Sigmoid colon (tissue), 7 donors: ENCODE results near the gene TBC1D19. TPM values are rescaled to one million over a fixed set of nuclear protein-coding genes. Genes with fewer than 3 reads are reported as not detected.

Experiments used
- DNase-seq: peaks from one replicate; pipeline ENCODE4 v3.0.0-alpha.2; 2019
- H3K27ac ChIP-seq, 4 donors: fragments of 200-600 bp; sonication (generic); one replicate each; pipeline ENCODE4 v1.5.1; 2016 to 2019; ENCODE audit warnings: mild to moderate bottlenecking in 1 of 4
- H3K27me3 ChIP-seq, 3 donors: fragments of 200-600 bp; sonication (generic); one replicate each; pipeline ENCODE4 v1.5.1; 2019; ENCODE audit warnings: mild to moderate bottlenecking in 1 of 3
- H3K36me3 ChIP-seq, 4 donors: fragments of 200-600 bp; sonication (generic); one replicate each; pipeline ENCODE4 v1.5.1; 2016 to 2019
- H3K4me1 ChIP-seq, 4 donors: fragments of 200-600 bp; sonication (generic); one replicate each; pipeline ENCODE4 v1.5.1; 2017 to 2019
- H3K4me3 ChIP-seq, 4 donors: fragments of 200-600 bp; sonication (generic); one replicate each; pipeline ENCODE4 v1.5.1; 2017 to 2019; ENCODE audit warnings: mild to moderate bottlenecking in 2 of 4, moderate library complexity in 1 of 4
- H3K9me3 ChIP-seq, 4 donors: fragments of 200-600 bp in 3 of 4; sonication (generic) in 3 of 4; one replicate each; pipeline versions ENCODE4 v1.5.1 to v1.6.1; 2013 to 2019
- EP300 ChIP-seq, 4 donors: sonication (generic); formaldehyde crosslinking; IDR thresholded peaks; one replicate each; pipeline ENCODE4 v1.6.1; 2017; ENCODE audit warnings: antibody characterized with exemption in 4 of 4
- POLR2A ChIP-seq, 2 donors: fragments of 450-650 bp; IDR thresholded peaks; one replicate each; pipeline ENCODE4 v1.6.1; 2016; ENCODE audit warnings: antibody characterized with exemption in 2 of 2, mild to moderate bottlenecking in 2 of 2, moderate library complexity in 2 of 2
- POLR2AphosphoS5 ChIP-seq, 4 donors: sonication (generic); formaldehyde crosslinking; IDR thresholded peaks; one replicate each; pipeline ENCODE4 v1.6.1; 2017; ENCODE audit warnings: antibody characterized with exemption in 4 of 4
- WGBS, 2 donors: extraction: QIAGEN DNeasy Blood & Tissue Kit; methylation state at CpG; one replicate each; pipeline ENCODE4 v1.1.7; 2013; 5-methylcytosine and 5-hydroxymethylcytosine counted together
- intact Hi-C: fragments of 100-400 bp; cut with DNase I; formaldehyde crosslinking; loops from one replicate; pipeline ENCODE4 v1.15.1; 2023
- polyA plus RNA-seq, 3 donors: library from polyadenylated mRNA; stranded (reverse); fragments of 200-250 nt; gene quantifications; one replicate each; pipeline ENCODE4 v1.2.3, GENCODE V29; 2013
- total RNA-seq, 4 donors: library from RNA; depleted of rRNA; stranded (reverse); fragments of >200 nt; gene quantifications; one replicate each; pipeline ENCODE4 v1.1.0, GENCODE V29; 2016
- TF ChIP-seq, protein P1 (sequence below), 4 experiments: fragments of 450-650 bp in 3 of 4; fragments of 200-600 bp in 1 of 4; IDR thresholded peaks; one replicate each; pipeline ENCODE4 v1.5.1; 2016 to 2019; ENCODE audit warnings: antibody characterized with exemption in 4 of 4, mild to moderate bottlenecking in 3 of 4, moderate library complexity in 2 of 4
- donor health status: healthy with polysubstance abuse.
- donor health status: Bipolar disorder and iron deficiency.
- donor health status: healthy.

The TBC1D19 gene
- total and polyA plus RNA-seq, 7 donors, result 1.4 to 31.8 (median 21.6) TPM

DNA sequence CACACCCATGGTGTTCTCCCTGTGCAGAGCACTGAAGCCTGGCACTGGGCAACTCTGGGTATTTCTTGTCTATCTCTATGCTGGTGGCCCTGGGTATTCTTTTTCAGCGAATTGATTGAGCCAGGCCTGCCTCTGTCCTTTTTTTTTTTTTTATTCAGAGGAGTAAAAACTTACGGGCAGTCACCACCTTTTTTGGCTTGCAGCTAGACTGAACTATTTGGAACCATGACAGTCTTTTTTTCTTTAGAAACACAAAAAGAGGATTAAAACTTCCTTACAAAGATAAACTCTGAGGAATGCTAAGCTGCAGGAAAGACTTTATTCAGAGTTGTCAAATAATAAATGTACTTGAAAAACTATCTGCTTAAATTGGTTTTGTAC, 157.6 kb downstream of the TBC1D19 start:
- Histone ChIP-seq H3K9me3 (peaks cover 0 to 7% (median 0%) of the 10 kb centered on the region in 4 donors), H3K27me3 (no peaks in the 10 kb centered on the region), H3K4me3 (no peak overlapping the region), H3K36me3 (peaks cover 0 to 15% (median 0%) of the 10 kb centered on the region in 4 donors), H3K4me1 (peaks cover 0 to 8% (median 4%) of the 10 kb centered on the region in 4 donors), H3K27ac (peak overlapping the region in 1 of 4 donors; percentile 27)
- no peak for DNase-seq
- TF ChIP-seq, protein P1, sequence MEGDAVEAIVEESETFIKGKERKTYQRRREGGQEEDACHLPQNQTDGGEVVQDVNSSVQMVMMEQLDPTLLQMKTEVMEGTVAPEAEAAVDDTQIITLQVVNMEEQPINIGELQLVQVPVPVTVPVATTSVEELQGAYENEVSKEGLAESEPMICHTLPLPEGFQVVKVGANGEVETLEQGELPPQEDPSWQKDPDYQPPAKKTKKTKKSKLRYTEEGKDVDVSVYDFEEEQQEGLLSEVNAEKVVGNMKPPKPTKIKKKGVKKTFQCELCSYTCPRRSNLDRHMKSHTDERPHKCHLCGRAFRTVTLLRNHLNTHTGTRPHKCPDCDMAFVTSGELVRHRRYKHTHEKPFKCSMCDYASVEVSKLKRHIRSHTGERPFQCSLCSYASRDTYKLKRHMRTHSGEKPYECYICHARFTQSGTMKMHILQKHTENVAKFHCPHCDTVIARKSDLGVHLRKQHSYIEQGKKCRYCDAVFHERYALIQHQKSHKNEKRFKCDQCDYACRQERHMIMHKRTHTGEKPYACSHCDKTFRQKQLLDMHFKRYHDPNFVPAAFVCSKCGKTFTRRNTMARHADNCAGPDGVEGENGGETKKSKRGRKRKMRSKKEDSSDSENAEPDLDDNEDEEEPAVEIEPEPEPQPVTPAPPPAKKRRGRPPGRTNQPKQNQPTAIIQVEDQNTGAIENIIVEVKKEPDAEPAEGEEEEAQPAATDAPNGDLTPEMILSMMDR (IDR thresholded peaks at IDR 0.05), result no peak
- TF ChIP-seq POLR2A (IDR thresholded peaks at IDR 0.05) (no peak), POLR2AphosphoS5 (IDR thresholded peaks at IDR 0.05) (no peak), EP300 (IDR thresholded peaks at IDR 0.05) (no peak)
- intact Hi-C loops, result loop anchor here (10.0 kb wide), 1 partner anchor 263 kb away; no protein-coding TSS in a partner anchor
- 64 to 76% methylated on average over 2 of the region's 2 CpGs for WGBS, 2 donors

DNA sequence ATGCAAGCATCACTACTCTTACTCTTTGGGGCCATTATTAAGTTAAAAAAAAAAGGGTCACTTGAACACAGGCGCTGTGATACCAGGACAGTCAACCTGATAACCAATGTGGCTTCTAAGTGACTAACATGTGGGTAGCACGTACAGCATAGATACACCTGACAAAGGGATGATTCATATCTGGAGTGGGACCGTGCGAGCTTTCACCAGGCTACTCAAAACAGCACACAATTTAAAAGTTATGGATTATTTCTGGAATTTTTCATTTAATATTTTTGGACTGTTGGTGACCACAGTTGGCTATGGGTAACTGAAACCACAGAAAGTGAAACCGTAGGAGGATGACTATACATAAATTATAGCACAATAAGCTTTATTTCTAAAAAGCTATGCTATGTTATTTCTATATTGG, 162.9 kb downstream of the TBC1D19 start:
- H3K27ac ChIP-seq, result no peak overlapping the region
- no peaks in the 10 kb centered on the region for H3K27me3 ChIP-seq
- no peak for DNase-seq
- H3K4me3 ChIP-seq, result no peak overlapping the region
- WGBS, 2 donors, result 70 to 91% methylated on average over 5 of the region's 5 CpGs
- H3K36me3 ChIP-seq, result peaks cover 0 to 46% (median 0%) of the 10 kb centered on the region in 4 donors
- TF ChIP-seq POLR2A (IDR thresholded peaks at IDR 0.05) (no peak), POLR2AphosphoS5 (IDR thresholded peaks at IDR 0.05) (no peak)
- H3K4me1 ChIP-seq, result peaks cover 0 to 3% (median 1%) of the 10 kb centered on the region in 4 donors
- intact Hi-C loops, result loop anchor here (10.0 kb wide), 1 partner anchor 258 kb away; no protein-coding TSS in a partner anchor
- H3K9me3 ChIP-seq, result peaks cover 0 to 7% (median 0%) of the 10 kb centered on the region in 4 donors

DNA sequence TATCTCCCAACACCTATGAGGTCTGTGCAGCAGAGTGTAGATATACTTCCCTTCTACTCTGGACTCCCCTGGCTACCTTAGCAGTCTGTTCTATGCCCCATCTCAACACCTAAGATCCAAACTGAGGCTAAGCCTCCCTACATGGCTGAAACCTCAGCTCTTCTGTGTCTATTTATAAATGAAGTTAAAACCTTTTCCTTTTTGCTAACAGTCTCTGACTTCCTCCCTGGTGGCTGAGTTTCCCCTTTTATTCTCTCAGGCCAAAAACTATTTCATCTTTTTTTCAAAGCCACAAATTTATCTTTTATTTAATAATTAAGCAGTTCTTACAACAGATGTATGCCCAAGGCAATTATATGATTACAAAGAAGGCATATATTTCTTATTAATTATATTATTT, 164.9 kb downstream of the TBC1D19 start:
- Histone ChIP-seq H3K27ac (no peak overlapping the region), H3K27me3 (no peaks in the 10 kb centered on the region), H3K36me3 (peaks cover 0 to 32% (median 0%) of the 10 kb centered on the region in 4 donors), H3K9me3 (peaks cover 0 to 3% (median 0%) of the 10 kb centered on the region in 4 donors), H3K4me1 (no peaks in the 10 kb centered on the region), H3K4me3 (no peak overlapping the region)
- TF ChIP-seq, protein P1 (IDR thresholded peaks at IDR 0.05), result no peak
- no peak for TF ChIP-seq EP300 (IDR thresholded peaks at IDR 0.05)
- TF ChIP-seq POLR2A (IDR thresholded peaks at IDR 0.05), result no peak
- no peak for TF ChIP-seq POLR2AphosphoS5 (IDR thresholded peaks at IDR 0.05)
- intact Hi-C loops, result loop anchor here (10.0 kb wide), 1 partner anchor 256 kb away; no protein-coding TSS in a partner anchor
- DNase-seq, result no peak

DNA sequence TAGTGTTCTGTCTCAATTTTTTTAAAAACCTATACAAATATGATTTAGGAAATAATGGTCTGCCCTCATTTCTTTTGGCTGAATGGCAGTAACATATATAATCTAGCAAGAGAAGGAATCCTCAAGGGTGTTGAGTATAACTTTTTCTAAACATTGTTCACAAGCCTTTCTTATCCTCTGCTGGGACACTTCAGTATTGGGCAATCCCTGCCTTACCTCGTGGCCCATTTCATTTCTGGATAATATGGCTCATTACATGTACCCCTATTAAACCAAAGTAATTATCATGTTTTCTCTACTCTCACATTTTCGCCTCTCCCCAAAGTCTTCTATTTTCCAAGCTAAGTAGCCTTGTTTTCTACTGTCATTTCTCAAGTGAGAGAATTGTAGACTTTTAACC, 166.0 kb downstream of the TBC1D19 start:
- TF ChIP-seq POLR2AphosphoS5 (IDR thresholded peaks at IDR 0.05), result no peak
- TF ChIP-seq, protein P1 (IDR thresholded peaks at IDR 0.05), result no peak
- TF ChIP-seq POLR2A (IDR thresholded peaks at IDR 0.05), result no peak
- no peak for TF ChIP-seq EP300 (IDR thresholded peaks at IDR 0.05)
- no peaks in the 10 kb centered on the region for H3K4me1 ChIP-seq
- H3K4me3 ChIP-seq, result no peak overlapping the region
- WGBS, 2 donors, result 91 to 94% methylated on average over 2 of the region's 2 CpGs
- no peak overlapping the region for H3K27ac ChIP-seq
- peaks cover 0 to 32% (median 0%) of the 10 kb centered on the region in 4 donors for H3K36me3 ChIP-seq
- DNase-seq, result no peak
- H3K9me3 ChIP-seq, result no peaks in the 10 kb centered on the region
- intact Hi-C loops, result loop anchor here (10.0 kb wide), 1 partner anchor 255 kb away; no protein-coding TSS in a partner anchor
- H3K27me3 ChIP-seq, result no peaks in the 10 kb centered on the region

DNA sequence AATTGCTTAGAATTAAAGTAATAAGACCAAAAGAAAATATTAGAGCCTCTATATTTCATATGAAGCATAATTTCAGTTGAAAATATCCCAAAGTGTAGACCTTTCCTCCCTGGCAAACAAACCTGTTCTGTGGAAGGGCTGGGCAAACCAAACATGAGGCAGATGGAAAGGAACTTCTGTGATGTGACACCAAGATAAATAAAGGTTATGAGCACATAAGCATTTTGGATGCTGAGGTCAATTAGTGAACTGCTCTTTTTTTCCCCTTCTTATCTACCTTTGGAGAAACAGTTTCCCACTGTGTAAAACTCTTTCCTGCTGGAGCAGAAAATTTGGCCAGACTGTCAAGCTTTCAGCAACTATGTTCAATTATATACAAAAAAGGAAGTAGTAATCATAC, 167.1 kb downstream of the TBC1D19 start:
- DNase-seq, result no peak
- H3K4me1 ChIP-seq, result no peaks in the 10 kb centered on the region
- no peaks in the 10 kb centered on the region for H3K27me3 ChIP-seq
- H3K27ac ChIP-seq, result no peak overlapping the region
- H3K9me3 ChIP-seq, result no peaks in the 10 kb centered on the region
- intact Hi-C loops, result no loop called here
- H3K4me3 ChIP-seq, result no peak overlapping the region
- peaks cover 0 to 41% (median 0%) of the 10 kb centered on the region in 4 donors for H3K36me3 ChIP-seq
- TF ChIP-seq, protein P1 (IDR thresholded peaks at IDR 0.05), result no peak
- TF ChIP-seq POLR2A (IDR thresholded peaks at IDR 0.05) (no peak), EP300 (IDR thresholded peaks at IDR 0.05) (no peak), POLR2AphosphoS5 (IDR thresholded peaks at IDR 0.05) (no peak)
